ENCODE results near the gene NUBP2. TPM values are rescaled to one million over a fixed set of nuclear protein-coding genes. Genes with fewer than 3 reads are reported as not detected.

NUBP2 gene
- total and polyA plus RNA-seq, 2 experiments from 2014 or later = 79.4 to 175 TPM

DNA sequence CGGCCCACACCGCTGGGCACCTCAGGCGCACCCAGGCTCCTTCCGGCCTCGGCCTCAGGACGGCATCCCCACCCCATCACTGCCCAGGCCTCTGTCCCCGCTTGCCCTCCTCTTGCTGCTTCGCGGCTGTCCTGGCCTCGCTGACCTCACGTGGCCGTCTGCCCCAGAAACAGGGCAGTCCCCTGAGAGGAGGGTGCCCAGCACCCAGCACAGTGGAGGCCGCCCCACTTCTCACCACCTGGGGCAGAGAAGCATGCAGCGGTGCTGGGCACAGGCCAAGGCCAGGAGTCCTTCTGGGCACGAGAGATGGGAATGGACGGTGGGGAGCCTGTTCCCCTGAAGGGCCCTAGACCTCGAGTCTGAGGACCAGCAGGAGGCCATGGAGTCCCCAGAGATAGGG lies 35.0 kb downstream of the NUBP2 start:
- Histone ChIP-seq H3K79me2 (replicated peaks; ENCODE audit: insufficient read depth) (no peaks in the 10 kb centered on the region; the same call in 1 of the 2 replicates), H3K36me3 (ENCODE audit: insufficient read depth) (no peaks in the 10 kb centered on the region)
- peaks cover 6% of the 10 kb centered on the region; the same call in 2 of the 3 replicates for H3K36me3 Mint-ChIP-seq (ENCODE audit: low read depth)

More for the DNA sequence above, 35.0 kb downstream of the NUBP2 start:
- no peaks in the 10 kb centered on the region for H3K9me3 Mint-ChIP-seq
- TF ChIP-seq ETS1 (IDR thresholded peaks at IDR 0.05) = no peak
- TF ChIP-seq EZH2 (IDR thresholded peaks at IDR 0.05; ENCODE audit: low read depth, unreplicated experiment) = no peak
- TF ChIP-seq, protein P1, sequence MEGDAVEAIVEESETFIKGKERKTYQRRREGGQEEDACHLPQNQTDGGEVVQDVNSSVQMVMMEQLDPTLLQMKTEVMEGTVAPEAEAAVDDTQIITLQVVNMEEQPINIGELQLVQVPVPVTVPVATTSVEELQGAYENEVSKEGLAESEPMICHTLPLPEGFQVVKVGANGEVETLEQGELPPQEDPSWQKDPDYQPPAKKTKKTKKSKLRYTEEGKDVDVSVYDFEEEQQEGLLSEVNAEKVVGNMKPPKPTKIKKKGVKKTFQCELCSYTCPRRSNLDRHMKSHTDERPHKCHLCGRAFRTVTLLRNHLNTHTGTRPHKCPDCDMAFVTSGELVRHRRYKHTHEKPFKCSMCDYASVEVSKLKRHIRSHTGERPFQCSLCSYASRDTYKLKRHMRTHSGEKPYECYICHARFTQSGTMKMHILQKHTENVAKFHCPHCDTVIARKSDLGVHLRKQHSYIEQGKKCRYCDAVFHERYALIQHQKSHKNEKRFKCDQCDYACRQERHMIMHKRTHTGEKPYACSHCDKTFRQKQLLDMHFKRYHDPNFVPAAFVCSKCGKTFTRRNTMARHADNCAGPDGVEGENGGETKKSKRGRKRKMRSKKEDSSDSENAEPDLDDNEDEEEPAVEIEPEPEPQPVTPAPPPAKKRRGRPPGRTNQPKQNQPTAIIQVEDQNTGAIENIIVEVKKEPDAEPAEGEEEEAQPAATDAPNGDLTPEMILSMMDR (conservative IDR thresholded peaks at IDR 0.05; ENCODE audit: low read depth in 2 of 2) = no peak
- TF ChIP-seq REST (IDR thresholded peaks at IDR 0.05; ENCODE audit: unreplicated experiment) = no peak
- no peak for TF ChIP-seq ZNF331 (CRISPR knock-in tag; IDR thresholded peaks at IDR 0.05; ENCODE audit: low read depth)
- TF ChIP-seq POLR2AphosphoS5 (IDR thresholded peaks at IDR 0.05; ENCODE audit: low read depth) = no peak
- no peak for TF ChIP-seq ZNF114 (CRISPR knock-in tag; IDR thresholded peaks at IDR 0.05)
- no peak for TF ChIP-seq STAT1 (IDR thresholded peaks at IDR 0.05; ENCODE audit: unreplicated experiment)
- TF ChIP-seq CREB1 (CRISPR knock-in tag; IDR thresholded peaks at IDR 0.05; ENCODE audit: low read depth) = no peak
- no peak for TF ChIP-seq JUNB (IDR thresholded peaks at IDR 0.05; ENCODE audit: unreplicated experiment)
- no peak for TF ChIP-seq NANOG (IDR thresholded peaks at IDR 0.05; ENCODE audit: borderline replicate concordance)
- no peak for TF ChIP-seq EZH2phosphoT487 (IDR thresholded peaks at IDR 0.05; ENCODE audit: unreplicated experiment)
- TF ChIP-seq, protein P2, sequence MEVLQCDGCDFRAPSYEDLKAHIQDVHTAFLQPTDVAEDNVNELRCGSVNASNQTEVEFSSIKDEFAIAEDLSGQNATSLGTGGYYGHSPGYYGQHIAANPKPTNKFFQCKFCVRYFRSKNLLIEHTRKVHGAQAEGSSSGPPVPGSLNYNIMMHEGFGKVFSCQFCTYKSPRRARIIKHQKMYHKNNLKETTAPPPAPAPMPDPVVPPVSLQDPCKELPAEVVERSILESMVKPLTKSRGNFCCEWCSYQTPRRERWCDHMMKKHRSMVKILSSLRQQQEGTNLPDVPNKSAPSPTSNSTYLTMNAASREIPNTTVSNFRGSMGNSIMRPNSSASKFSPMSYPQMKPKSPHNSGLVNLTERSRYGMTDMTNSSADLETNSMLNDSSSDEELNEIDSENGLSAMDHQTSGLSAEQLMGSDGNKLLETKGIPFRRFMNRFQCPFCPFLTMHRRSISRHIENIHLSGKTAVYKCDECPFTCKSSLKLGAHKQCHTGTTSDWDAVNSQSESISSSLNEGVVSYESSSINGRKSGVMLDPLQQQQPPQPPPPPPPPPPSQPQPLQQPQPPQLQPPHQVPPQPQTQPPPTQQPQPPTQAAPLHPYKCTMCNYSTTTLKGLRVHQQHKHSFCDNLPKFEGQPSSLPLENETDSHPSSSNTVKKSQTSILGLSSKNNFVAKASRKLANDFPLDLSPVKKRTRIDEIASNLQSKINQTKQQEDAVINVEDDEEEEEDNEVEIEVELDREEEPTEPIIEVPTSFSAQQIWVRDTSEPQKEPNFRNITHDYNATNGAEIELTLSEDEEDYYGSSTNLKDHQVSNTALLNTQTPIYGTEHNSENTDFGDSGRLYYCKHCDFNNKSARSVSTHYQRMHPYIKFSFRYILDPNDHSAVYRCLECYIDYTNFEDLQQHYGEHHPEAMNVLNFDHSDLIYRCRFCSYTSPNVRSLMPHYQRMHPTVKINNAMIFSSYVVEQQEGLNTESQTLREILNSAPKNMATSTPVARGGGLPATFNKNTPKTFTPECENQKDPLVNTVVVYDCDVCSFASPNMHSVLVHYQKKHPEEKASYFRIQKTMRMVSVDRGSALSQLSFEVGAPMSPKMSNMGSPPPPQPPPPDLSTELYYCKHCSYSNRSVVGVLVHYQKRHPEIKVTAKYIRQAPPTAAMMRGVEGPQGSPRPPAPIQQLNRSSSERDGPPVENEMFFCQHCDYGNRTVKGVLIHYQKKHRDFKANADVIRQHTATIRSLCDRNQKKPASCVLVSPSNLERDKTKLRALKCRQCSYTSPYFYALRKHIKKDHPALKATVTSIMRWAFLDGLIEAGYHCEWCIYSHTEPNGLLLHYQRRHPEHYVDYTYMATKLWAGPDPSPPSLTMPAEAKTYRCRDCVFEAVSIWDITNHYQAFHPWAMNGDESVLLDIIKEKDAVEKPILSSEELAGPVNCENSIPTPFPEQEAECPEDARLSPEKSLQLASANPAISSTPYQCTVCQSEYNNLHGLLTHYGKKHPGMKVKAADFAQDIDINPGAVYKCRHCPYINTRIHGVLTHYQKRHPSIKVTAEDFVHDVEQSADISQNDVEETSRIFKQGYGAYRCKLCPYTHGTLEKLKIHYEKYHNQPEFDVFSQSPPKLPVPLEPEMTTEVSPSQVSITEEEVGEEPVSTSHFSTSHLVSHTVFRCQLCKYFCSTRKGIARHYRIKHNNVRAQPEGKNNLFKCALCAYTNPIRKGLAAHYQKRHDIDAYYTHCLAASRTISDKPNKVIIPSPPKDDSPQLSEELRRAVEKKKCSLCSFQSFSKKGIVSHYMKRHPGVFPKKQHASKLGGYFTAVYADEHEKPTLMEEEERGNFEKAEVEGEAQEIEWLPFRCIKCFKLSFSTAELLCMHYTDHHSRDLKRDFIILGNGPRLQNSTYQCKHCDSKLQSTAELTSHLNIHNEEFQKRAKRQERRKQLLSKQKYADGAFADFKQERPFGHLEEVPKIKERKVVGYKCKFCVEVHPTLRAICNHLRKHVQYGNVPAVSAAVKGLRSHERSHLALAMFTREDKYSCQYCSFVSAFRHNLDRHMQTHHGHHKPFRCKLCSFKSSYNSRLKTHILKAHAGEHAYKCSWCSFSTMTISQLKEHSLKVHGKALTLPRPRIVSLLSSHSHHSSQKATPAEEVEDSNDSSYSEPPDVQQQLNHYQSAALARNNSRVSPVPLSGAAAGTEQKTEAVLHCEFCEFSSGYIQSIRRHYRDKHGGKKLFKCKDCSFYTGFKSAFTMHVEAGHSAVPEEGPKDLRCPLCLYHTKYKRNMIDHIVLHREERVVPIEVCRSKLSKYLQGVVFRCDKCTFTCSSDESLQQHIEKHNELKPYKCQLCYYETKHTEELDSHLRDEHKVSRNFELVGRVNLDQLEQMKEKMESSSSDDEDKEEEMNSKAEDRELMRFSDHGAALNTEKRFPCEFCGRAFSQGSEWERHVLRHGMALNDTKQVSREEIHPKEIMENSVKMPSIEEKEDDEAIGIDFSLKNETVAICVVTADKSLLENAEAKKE (CRISPR knock-in tag; IDR thresholded peaks at IDR 0.05) = no peak
- Histone ChIP-seq H3K27ac (ENCODE audit: low read depth) (no peak overlapping the region), H4K20me1 (replicated peaks; ENCODE audit: insufficient read depth) (no peaks in the 10 kb centered on the region; the same call in 1 of the 2 replicates), H3K27me3 (ENCODE audit: insufficient read depth) (no peaks in the 10 kb centered on the region), H3F3A (replicated peaks; ENCODE audit: low read depth) (no peaks in the 10 kb centered on the region; the same call in 1 of the 2 replicates), H3K4me1 (ENCODE audit: insufficient read depth) (no peaks in the 10 kb centered on the region), H3K9me2 (ENCODE audit: insufficient read depth) (no peaks in the 10 kb centered on the region), H3K4me2 (no peak overlapping the region), H2AFZ (no peak overlapping the region), H3K4me3 (no peak overlapping the region)
- peaks cover 4% of the 10 kb centered on the region for H3K27me3 Mint-ChIP-seq (ENCODE audit: insufficient read depth, low read depth, poor library complexity)
- ATAC-seq (no peak), DNase-seq (ENCODE audit: low spot score) (no peak)
- H3K27ac Mint-ChIP-seq = no peak overlapping the region
- H3K4me1 Mint-ChIP-seq = no peaks in the 10 kb centered on the region
- no peak overlapping the region for H3K4me3 Mint-ChIP-seq
